Renal pelvis (tissue), 4 donors: ENCODE measurements around the gene KANK4. TPM values are rescaled to one million over a fixed set of nuclear protein-coding genes. Genes with fewer than 3 reads are reported as not detected.

ENCODE experiments used
- DNase-seq: peaks from one replicate; pipeline ENCODE4 v3.0.0-alpha.2; 2013
- polyA plus RNA-seq, 3 donors: library from polyadenylated mRNA; unstranded; fragments of 120-200 nt; gene quantifications; one replicate each; pipeline ENCODE4 v1.2.1, GENCODE V29; 2013; ENCODE audit not compliant: insufficient read length in 3 of 3

KANK4 gene
- polyA plus RNA-seq, 3 donors, result 17.8 to 24.1 (median 22.1) TPM

GRCh38 chr1:62210960-62211359, 108.3 kb downstream of the KANK4 start:
- no peak for DNase-seq

GRCh38 chr1:62209931-62210595, 109.2 kb downstream of the KANK4 start:
- DNase-seq, result no peak

- no peak for DNase-seq
These were observed 110.3 kb downstream of the KANK4 start for GRCh38 chr1:62208970-62209369.

- no peak for DNase-seq
These were observed 111.1 kb downstream of the KANK4 start for GRCh38 chr1:62208087-62208486.

- DNase-seq, result no peak
These were observed 112.0 kb downstream of the KANK4 start for GRCh38 chr1:62207187-62207586.

GRCh38 chr1:62198781-62199125, 120.5 kb downstream of the KANK4 start:
- no peak for DNase-seq

- no peak for DNase-seq
These were observed 121.0 kb downstream of the KANK4 start for GRCh38 chr1:62198069-62198780.

GRCh38 chr1:62196086-62196690, 123.0 kb downstream of the KANK4 start:
- DNase-seq, result no peak

GRCh38 chr1:62194651-62195544, 124.3 kb downstream of the KANK4 start, which contains the start of gene L1TD1:
L1TD1 (plus strand) TSS chr1:62194849; CDS start chr1:62206629, 11,780 bp downstream.
- peak; percentile 42 for DNase-seq

GRCh38 chr1:62188111-62188510, 131.1 kb downstream of the KANK4 start:
- no peak for DNase-seq

GRCh38 chr1:62187548-62187947, 131.7 kb downstream of the KANK4 start:
- DNase-seq, result no peak

Other genes starting within 250 kb of the KANK4 start
- gene L1TD1, start 124.6 kb downstream of the KANK4 start, polyA plus RNA-seq, result 1 to 10 TPM; 2.8 to 3.9 (median 3.4) TPM
- gene USP1, start 117.6 kb upstream of the KANK4 start, polyA plus RNA-seq, result 10 to 100 TPM; 60.9 to 63.8 (median 61.4) TPM